Pancreas (tissue), 10 donors: ENCODE results near the gene FAR1. TPM values are rescaled to one million over a fixed set of nuclear protein-coding genes. Genes with fewer than 3 reads are reported as not detected.

Source experiments
- ATAC-seq, 4 donors: fragments of 200-7000 bp; cut with Tn5 transposase; one replicate each; pipeline versions ENCODE4 v1.8.0 to v1.9.1; 2020; ENCODE audit warnings: mild to moderate bottlenecking in 4 of 4, moderate library complexity in 4 of 4
- DNase-seq, 6 donors: peaks; one replicate each; pipeline ENCODE4 v3.0.0-alpha.2; 2020
- FAIRE-seq: peaks from 2 replicates; lab custom pipeline; 2012; peaks lifted over from hg19 to GRCh38; lab: Jason Lieb, UNC
- H3K27ac ChIP-seq, 4 donors: fragments of 200-600 bp; sonication (generic); 1 replicate in 3 of 4; 2 replicates in 1 of 4; pipeline versions ENCODE4 v1.5.0 to v1.8.0; 2020
- H3K27me3 ChIP-seq, 4 donors: fragments of 200-600 bp; one replicate each; pipeline ENCODE4 v1.8.0; 2021
- H3K36me3 ChIP-seq, 3 donors: fragments of 200-600 bp; sonication (generic) in 1 of 3; one replicate each; pipeline versions ENCODE4 v1.5.0 to v1.8.0; 2020 to 2021
- H3K4me1 ChIP-seq, 3 donors: fragments of 200-600 bp; one replicate each; pipeline ENCODE4 v1.8.0; 2021
- H3K4me3 ChIP-seq, 4 donors: fragments of 200-600 bp; sonication (generic) in 2 of 4; one replicate each; pipeline versions ENCODE4 v1.5.0 to v1.8.0; 2020 to 2021
- H3K9me3 ChIP-seq, 4 donors: fragments of 200-600 bp; one replicate each; pipeline ENCODE4 v1.8.0; 2021
- whole genome bisulfite sequencing, 2 donors: extraction: QIAGEN DNeasy Blood & Tissue Kit; methylation state at CpG; one replicate each; pipeline ENCODE4 v1.1.7; 2013; 5-methylcytosine and 5-hydroxymethylcytosine counted together
- intact Hi-C, 3 donors: fragments of 100-400 bp; cut with DNase I; formaldehyde crosslinking; loops; one replicate each; pipeline versions ENCODE4 v1.11.1 to v1.14.2; 2022
- polyA plus RNA-seq, 2 donors: library from polyadenylated mRNA; stranded (reverse); fragments of 200-250 nt; gene quantifications; one replicate each; pipeline ENCODE4 v1.2.3, GENCODE V29; 2013
- total RNA-seq, 6 donors: library from RNA; stranded (reverse); fragmentation: NEBNext Ultra II Directional in 4 of 6; extraction: Animal tissue kit (Norgen Biotek cat#: 25700) in 4 of 6; gene quantifications; one replicate each; pipeline versions ENCODE4 v1.2.1 to v1.2.4, GENCODE V29; 2021 to 2023
- TF ChIP-seq, protein P1 (sequence below), 4 donors: fragments of 200-600 bp; sonication (generic) in 3 of 4; IDR thresholded peaks; one replicate each; pipeline versions ENCODE4 v1.5.0 to v1.8.0; 2021; ENCODE audit warnings: antibody characterized with exemption in 4 of 4
- donor health status: healthy with polysubstance abuse.
- donor health status: DM: no; HTN: no; CAD: no; lungs with moderate emphysema.
- donor health status: DM: no; HTN: no; CAD: no.
- donor health status: control.
- donor health status: control.
- donor health status: Bipolar disorder and iron deficiency.
- donor health status: DM: yes; HTN: yes; CAD: no.
- donor health status: DM: no; HTN: no; CAD: no.
- donor health status: DM: no; HTN: no; CAD: no.
- donor health status: DM: yes; HTN: yes; CAD: no.

The FAR1 gene
- total and polyA plus RNA-seq, 8 donors: 12.0 to 43.7 (median 18.0) TPM

DNA sequence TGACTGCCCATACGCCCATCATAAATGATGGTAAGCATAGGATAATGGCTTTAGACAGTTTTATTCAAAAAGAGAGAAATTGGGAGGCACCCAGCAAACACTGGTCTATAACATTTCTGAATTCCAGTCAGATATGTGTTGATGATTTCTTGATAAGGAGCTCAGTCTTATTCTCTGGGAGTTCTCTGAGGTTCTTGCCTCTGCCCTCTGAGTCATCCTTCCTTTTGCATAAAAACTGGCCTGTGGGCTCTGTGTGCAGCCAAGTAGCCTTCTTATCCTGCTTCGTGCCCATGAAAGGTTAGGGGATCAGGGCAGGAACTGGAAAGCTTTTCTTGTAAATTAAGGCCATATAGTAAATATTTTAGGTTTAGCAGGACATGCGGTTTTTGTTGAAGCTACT, 48.9 kb downstream of the FAR1 start:
- H3K9me3 ChIP-seq: no peaks in the 10 kb centered on the region
- ATAC-seq (no peak), DNase-seq (no peak), FAIRE-seq (no peak)
- H3K27me3 ChIP-seq: no peaks in the 10 kb centered on the region
- H3K4me3 ChIP-seq: no peak overlapping the region
- no peaks in the 10 kb centered on the region for H3K4me1 ChIP-seq
- peaks cover 0 to 29% (median 0%) of the 10 kb centered on the region in 3 donors for H3K36me3 ChIP-seq
- intact Hi-C loops: no loop called here
- no peak overlapping the region for H3K27ac ChIP-seq
- TF ChIP-seq, protein P1, sequence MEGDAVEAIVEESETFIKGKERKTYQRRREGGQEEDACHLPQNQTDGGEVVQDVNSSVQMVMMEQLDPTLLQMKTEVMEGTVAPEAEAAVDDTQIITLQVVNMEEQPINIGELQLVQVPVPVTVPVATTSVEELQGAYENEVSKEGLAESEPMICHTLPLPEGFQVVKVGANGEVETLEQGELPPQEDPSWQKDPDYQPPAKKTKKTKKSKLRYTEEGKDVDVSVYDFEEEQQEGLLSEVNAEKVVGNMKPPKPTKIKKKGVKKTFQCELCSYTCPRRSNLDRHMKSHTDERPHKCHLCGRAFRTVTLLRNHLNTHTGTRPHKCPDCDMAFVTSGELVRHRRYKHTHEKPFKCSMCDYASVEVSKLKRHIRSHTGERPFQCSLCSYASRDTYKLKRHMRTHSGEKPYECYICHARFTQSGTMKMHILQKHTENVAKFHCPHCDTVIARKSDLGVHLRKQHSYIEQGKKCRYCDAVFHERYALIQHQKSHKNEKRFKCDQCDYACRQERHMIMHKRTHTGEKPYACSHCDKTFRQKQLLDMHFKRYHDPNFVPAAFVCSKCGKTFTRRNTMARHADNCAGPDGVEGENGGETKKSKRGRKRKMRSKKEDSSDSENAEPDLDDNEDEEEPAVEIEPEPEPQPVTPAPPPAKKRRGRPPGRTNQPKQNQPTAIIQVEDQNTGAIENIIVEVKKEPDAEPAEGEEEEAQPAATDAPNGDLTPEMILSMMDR (IDR thresholded peaks at IDR 0.05): no peak
- 94% methylated on average over 3 of the region's 3 CpGs for WGBS, 2 donors

DNA sequence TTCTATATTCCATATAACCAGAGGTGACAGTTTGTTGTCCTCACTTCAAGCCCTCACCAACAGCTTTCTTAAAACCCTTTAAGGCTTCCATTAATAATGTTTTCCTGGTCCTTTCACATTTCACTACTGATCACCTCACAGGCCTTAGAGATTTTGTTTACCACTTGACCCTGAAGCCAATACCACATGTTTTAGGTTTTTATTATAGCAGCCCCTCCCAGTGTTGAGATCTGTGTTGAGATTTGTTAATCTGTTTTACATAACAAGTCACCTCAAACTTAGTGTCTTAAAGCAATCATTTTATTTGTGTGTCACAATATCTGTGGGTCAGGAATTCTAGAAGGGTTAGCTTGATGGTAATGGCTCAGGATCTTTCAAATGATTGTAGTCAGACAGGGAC, 49.9 kb downstream of the FAR1 start:
- H3K4me3 ChIP-seq: no peak overlapping the region
- no peak for DNase-seq
- no peaks in the 10 kb centered on the region for H3K4me1 ChIP-seq
- H3K36me3 ChIP-seq: peaks cover 0 to 22% (median 5%) of the 10 kb centered on the region in 3 donors
- H3K9me3 ChIP-seq: no peaks in the 10 kb centered on the region
- no peaks in the 10 kb centered on the region for H3K27me3 ChIP-seq
- FAIRE-seq: no peak
- no peak for ATAC-seq
- no peak overlapping the region for H3K27ac ChIP-seq
- intact Hi-C loops: no loop called here
- TF ChIP-seq, protein P1 (IDR thresholded peaks at IDR 0.05): no peak

DNA sequence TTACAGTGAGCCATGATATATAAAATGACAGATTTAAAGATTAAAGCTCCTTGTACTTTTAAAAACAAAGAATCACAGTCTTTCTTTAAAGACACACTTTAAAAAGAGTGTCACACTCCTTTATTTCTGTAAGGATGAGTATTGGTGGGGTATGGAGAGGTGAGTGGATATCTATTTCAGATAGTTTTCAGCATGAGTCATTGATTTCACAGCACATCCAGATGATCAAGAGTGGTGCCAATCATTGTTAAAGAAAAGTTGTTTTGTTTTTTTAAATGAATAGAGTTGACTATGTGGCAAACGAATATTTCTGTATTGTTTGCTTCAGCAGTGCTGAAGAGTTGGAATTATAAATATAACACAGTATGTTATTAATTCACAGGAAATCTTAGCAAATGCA, 52.5 kb downstream of the FAR1 start:
- Histone ChIP-seq H3K27ac (no peak overlapping the region), H3K9me3 (no peaks in the 10 kb centered on the region), H3K4me3 (no peak overlapping the region), H3K4me1 (no peaks in the 10 kb centered on the region), H3K36me3 (peaks cover 0 to 11% (median 5%) of the 10 kb centered on the region in 3 donors), H3K27me3 (no peaks in the 10 kb centered on the region)
- DNase-seq (no peak), FAIRE-seq (no peak), ATAC-seq (no peak)
- TF ChIP-seq, protein P1 (IDR thresholded peaks at IDR 0.05): no peak
- 41 to 53% methylated on average over 1 of the region's 1 CpG for WGBS, 2 donors
- intact Hi-C loops: no loop called here

DNA sequence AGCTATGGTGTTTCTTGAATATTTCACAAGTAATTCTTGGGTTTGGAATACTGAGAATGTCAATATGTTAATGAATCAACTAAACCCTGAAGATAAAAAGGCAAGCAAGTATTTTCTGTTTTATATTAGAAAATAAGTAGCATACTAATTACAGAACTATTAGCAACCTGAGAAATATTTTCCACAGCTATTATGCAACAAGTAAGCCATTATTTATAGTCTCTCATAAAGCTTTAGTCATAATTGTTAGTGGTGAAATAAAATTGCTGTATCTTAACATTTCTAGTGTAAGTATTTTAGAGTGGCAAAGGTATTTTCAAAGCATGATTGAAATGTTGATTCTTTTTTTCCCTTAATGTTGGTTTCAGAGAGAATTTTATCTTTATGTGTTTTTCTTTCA, 53.3 kb downstream of the FAR1 start:
- DNase-seq (no peak), ATAC-seq (no peak), FAIRE-seq (no peak)
- Histone ChIP-seq H3K9me3 (no peaks in the 10 kb centered on the region), H3K4me1 (no peaks in the 10 kb centered on the region), H3K36me3 (peaks cover 0 to 13% (median 5%) of the 10 kb centered on the region in 3 donors), H3K4me3 (no peak overlapping the region), H3K27me3 (no peaks in the 10 kb centered on the region), H3K27ac (no peak overlapping the region)
- TF ChIP-seq, protein P1 (IDR thresholded peaks at IDR 0.05): no peak
- intact Hi-C loops: no loop called here

DNA sequence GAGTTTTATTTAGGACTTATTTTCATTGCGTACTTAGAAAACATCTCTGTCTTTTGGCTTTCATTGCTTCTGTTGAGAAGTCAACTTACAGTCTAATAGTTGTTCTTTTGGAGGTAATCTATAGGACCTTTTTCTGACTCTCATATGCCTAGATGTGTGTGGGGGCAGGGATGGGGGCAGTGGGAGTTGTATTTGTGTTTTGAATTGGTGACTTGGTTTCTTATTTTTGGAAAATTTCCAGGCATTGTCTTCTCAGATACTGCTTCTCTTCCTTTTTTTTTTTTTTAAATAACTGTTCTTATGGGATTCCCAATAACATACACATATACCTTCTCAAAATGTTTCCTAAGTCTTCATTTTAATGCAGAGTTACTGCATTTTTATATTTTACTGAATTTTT, 58.0 kb downstream of the FAR1 start:
- DNase-seq: no peak
- no peak for FAIRE-seq
- Histone ChIP-seq H3K9me3 (no peaks in the 10 kb centered on the region), H3K27ac (no peak overlapping the region), H3K27me3 (no peaks in the 10 kb centered on the region), H3K4me1 (no peaks in the 10 kb centered on the region), H3K36me3 (peaks cover under 1 to 29% (median 5%) of the 10 kb centered on the region in 3 donors), H3K4me3 (no peak overlapping the region)
- TF ChIP-seq, protein P1 (IDR thresholded peaks at IDR 0.05): no peak
- 96 to 100% methylated on average over 1 of the region's 1 CpG for WGBS, 2 donors
- no peak for ATAC-seq
- intact Hi-C loops: no loop called here
